Embryonic facial prominence (tissue), 1 donor: ENCODE data around the gene TTC16.

Experiments
- DNase-seq: peaks from one replicate; pipeline ENCODE4 v3.0.0-alpha.2; 2016; ENCODE audit errors: extremely low spot score

Gene TTC16

DNA sequence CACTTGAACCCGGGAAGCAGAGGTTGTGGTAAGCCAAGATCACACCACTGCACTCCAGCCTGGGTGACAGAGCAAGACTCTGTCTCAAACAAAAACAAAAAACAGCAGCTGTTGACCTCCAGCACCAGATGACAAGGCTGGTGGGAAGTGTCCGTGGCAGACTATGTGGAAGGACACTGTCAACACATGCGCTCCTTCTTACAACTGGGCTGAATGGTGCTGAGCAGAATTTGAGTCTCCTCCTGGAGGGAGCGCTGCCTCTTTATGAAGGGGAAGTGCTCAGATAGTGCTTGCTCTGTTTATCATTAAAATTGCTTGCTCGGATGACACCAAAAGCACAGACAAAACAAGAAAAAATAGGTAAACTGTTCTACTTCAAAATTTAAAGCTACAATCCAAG lies 18.3 kb upstream of the TTC16 start:
- no peak for DNase-seq

DNA sequence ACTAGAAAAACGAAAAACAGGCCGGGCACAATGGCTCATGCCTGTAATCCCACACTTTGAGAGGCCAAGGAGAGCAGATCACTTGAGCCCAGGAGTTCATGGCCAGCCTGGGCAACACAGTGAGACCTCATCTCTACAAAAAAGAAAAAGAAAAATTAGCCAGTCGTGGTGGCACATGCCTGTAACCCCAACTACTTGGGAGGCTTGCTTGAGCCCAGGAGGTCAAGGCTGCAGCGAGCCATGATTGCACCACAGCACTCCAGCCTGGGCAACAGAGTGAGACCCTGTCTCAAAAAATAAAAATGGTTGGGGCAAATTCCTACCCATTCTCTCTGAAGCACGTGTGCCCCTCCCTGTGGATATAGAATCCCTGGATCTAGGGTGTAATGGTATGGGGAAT lies 17.5 kb upstream of the TTC16 start:
- DNase-seq, result no peak

DNA sequence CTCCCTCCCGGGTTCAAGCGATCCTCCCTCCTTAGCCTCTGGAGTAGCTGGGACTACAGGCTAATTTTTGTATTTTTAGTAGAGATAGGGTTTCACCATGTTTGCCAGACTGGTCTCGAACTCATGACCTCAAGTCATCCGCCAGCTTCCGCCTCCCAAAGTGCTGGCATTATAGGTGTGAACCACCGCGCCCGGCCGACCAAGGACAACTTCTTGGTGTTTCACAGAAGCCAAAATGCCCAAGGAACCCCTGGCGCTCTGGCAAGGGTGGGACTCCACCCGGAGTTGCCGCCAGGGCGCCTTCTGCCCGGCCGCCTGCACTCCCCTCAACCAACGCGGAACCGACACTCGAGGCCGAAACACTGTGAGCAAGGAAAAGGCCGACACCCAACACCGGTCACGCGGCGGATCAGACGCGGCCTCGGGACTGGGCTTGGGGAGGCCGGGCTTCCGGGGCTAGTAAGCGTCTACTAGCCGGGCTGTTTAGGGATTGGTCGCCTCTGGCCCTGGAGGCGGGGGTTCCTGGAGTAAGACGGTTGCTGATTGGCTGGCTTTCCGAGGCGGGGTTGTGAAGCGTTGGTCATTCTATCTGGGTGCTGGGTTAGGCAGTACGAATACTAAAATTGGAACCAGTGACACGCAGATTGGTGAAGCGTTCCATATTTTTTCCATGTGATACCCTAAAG lies 16.8 kb upstream of the TTC16 start:
- DNase-seq, result peak; percentile 92

GRCh38 chr9:127700140-127700539 lies 15.7 kb upstream of the TTC16 start:
- no peak for DNase-seq

DNA sequence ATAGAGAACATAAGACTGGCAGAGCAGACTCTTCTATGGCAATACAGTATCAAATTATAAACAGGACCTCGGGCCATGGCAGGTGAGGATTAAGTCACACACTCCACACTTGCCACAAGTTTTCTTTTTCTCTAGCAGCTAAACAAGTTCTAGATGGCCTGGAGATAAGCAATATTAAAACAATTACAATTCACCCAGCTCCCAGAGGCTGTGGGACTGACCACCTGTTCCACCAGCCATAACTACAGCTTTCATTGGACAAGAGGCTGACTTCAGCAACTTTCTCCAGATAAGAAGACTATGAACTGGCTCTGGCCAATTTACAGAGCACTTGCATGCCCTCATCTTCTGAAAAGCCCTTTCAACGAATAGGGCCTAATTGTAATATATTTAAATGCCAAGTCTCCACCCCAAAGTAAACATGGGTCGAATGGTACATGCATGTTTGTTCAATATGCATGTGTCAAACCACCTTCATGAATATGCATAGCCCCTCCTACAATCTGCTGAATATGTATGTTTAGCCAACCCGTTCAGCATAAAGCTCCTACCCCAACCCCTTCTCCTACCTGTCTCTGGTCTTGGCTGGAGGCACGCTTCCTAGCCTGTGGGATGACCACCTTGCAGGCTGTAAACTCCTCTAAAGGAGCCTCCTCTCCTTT lies 15.2 kb upstream of the TTC16 start:
- no peak for DNase-seq

GRCh38 chr9:127703289-127703946 lies 12.5 kb upstream of the TTC16 start:
- DNase-seq, result no peak

GRCh38 chr9:127705577-127706379 lies 10.1 kb upstream of the TTC16 start:
- no peak for DNase-seq

DNA sequence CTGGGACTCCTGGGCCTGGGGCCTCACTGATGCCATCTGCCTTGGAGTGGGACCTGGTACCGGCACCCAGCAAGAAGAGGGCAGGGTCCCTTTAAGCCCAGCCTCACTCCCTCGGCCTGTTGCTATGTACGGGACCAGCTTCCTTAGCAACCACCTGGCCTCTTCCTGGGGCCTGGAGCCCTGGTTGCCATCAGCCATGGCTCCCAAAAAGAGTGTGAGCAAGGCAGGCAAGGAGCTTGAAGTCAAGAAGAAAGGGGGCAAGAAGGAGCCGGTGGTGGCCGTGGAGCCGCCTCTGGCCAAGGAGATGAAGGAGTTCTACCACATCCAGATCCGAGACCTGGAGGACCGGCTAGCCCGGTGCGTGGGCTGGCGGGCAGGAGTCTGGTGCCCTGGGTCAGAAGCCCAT lies 9.0 kb upstream of the TTC16 start, which contains the start of gene CFAP157:
TSS of gene CFAP157 (plus strand) at position 153 of the 406 bp plus-strand sequence. CDS start at position 197, 44 bp downstream.
- DNase-seq, result no peak

- no peak for DNase-seq
Observed at GRCh38 chr9:127707766-127708165, 8.1 kb upstream of the TTC16 start.

- no peak for DNase-seq
Observed at GRCh38 chr9:127708952-127709587, 6.8 kb upstream of the TTC16 start.

- no peak for DNase-seq
Observed at GRCh38 chr9:127710204-127710783, 5.6 kb upstream of the TTC16 start.

DNA sequence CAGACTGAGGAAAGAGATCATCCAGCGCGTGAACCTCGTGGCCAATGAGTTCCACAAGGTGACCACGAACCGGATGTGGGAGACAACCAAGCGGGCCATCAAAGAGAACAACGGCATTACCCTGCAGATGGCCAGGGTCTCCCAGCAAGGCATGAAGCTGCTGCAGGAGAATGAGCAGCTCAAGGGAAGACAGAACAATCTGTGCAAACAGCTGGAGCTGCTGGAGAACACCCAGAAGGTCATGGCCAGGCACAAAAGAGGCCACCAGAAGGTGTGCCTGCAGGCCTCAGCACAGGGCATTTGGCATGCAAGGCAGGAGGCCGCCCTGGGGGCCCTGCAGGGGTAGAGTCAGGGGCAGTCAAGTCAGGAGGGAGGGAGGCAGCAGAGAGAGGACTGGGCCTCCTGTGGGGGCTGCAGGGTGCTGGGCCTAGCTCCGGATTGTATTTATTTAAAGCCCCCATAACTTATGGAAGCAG lies 4.6 kb upstream of the TTC16 start:
- DNase-seq, result no peak

GRCh38 chr9:127711831-127712274 lies 4.0 kb upstream of the TTC16 start:
- DNase-seq, result no peak

DNA sequence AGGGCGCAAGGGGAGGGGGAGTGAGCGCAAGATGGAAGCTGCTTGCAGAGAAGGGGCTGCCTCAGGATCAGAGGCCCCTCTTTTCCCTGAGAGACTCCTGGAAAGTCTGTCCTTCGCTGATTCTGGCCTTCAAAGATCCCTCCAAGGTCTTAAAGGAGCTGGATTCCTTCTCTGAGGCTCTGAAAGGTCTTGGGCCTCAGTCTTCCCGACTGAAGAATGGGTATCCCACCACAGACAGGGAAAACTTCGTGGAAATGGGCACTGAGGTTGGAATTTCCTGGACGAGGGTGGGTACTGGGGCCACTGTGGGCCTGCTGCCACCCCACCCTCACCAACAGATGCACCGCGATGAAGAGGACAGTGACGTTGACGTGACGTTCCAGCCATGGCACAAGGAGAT lies 3.5 kb upstream of the TTC16 start:
- DNase-seq, result no peak

DNA sequence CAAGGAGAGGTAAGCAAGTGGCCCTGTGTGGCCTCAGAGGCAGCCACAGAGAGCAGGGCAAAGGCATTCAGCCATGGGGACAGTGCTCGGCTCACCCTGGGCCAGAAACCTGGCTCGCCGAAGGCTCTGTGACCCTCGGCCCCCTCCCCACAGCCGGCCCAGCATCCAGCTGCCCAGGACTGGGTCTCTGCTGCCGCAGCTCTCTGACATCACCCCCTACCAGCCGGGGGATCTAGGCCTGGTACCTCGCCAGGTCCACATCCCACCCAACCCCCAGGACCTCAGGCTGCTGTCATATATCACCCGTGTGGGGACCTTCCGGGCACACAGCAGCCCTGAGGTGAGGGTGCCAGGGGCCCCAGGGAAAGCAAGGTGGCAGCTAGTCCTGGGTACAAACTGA lies 3.0 kb upstream of the TTC16 start:
- DNase-seq, result no peak

DNA sequence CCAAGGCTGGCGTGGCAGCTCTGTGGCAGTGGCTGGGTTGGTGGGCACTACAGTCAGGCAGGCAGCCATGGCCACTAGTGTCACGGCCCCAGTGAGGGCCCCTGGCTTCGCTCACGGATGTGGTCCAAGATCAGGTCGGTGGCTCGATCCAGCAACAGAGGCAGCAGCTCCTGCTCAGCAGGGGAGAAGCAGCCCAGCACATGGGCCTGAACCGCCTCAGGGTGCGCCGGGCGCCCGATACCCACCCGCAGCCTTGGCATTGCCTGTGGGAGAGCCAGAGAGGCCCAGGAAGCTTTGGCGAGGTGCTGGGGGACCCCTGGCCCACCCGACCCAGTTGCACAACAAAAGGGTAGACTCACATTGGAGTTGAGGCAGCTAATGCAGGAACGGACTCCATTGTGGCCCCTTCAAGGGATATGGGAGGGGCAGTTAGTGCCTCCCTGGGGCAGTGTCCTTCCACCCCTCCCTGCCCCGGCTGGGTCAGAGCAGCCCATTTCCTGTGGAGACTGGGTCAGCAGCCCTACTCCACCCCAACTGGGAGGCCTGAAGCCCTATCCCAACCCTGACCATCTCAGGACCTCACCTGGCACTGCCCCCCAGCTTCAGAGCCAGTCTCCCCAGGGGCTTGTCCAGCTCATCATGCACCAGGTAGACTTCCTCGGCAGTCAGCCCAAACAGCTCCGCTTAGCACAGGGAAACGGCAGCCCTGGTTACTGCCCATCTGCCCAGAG lies 1.7 kb upstream of the TTC16 start:
- no peak for DNase-seq

- DNase-seq, result no peak
Observed at GRCh38 chr9:127714951-127715469, 869 bp upstream of the TTC16 start.

GRCh38 chr9:127716412-127716811 lies 533 bp downstream of the TTC16 start:
- no peak for DNase-seq

DNA sequence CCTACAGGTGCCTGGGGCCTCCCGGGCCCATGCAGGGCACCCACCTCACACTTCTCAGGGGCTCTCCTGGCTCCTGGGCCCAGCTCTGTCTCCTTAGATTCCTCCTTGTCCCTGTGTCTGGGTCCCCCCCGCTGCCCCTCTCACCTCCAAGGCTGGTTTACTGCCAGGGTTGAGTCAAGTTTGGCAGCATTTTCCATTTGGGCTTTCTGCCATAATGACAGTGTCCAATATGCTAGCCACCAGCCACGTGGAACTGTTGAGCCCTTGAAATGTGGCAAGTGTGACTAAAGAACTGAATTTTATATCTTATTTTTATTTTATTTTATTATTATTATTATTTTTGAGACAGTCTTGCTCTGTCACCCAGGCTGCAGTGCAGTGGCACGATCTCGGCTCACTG lies 1.9 kb downstream of the TTC16 start:
- no peak for DNase-seq
